HG03342 (cell line): ENCODE results near the gene MSMP.

Source experiments
- ATAC-seq: cut with Tn5 transposase; IDR thresholded peaks from one replicate; pipeline ENCODE4 v1.9.1; 2021; ENCODE audit warnings: mild to moderate bottlenecking, moderate library complexity; ENCODE audit not compliant: unreplicated experiment

The MSMP gene

DNA sequence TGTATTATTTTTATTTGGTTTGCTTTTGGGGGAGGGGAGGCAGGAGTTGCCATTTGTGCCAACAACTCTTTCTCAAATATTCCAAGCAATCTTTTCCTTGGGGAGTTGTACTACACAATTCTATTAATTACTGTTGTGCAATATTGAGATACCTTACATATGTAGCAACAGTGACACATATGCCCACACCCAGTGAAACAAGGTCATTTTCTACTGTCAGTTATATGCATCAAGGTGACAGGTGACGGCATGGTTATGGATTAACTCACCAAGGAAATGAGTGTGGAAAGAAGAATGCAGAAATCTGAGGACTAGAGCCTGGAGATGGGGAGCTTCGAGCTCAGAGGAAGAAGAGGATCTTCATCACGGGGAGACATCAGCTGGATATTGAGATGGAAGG, 17.9 kb upstream of the MSMP start:
- ATAC-seq = no peak

DNA sequence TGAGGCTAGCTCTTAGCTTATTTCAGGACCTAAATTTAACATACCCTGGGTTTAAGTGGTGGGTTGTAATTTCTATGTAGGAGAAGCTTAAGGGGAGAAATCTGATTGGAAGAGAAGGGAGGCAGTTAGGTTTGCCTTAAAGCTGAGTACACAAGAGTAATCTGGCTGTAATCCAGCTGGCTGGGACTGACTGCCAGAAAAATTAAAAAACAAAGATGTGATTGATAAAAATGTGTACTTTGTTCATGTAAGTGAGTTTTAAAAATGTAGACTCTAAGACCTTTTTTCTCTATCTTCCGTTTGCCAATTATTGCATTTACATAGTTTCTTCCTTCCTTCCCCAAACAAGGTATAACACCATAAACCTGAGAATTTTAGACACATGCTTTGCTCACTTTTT, 17.5 kb upstream of the MSMP start:
- no peak for ATAC-seq

DNA sequence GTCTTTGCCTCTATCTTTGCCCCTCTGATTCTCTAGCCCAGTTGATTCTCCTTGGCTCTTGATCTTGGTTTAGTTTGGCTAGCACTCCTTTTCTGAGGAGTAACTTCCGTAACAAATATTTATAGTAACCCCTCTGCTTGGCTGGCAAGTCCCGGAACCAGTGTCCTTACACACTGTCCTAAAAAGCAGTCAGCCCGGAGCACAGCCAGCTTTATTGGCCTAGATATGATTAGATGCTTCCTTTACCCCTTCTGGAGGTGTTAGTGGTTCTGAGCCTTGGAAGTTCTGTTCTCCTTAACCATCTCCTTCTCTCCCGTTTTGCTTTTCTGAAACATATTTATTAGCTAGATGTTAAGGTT, 17.0 kb upstream of the MSMP start:
- ATAC-seq = no peak

DNA sequence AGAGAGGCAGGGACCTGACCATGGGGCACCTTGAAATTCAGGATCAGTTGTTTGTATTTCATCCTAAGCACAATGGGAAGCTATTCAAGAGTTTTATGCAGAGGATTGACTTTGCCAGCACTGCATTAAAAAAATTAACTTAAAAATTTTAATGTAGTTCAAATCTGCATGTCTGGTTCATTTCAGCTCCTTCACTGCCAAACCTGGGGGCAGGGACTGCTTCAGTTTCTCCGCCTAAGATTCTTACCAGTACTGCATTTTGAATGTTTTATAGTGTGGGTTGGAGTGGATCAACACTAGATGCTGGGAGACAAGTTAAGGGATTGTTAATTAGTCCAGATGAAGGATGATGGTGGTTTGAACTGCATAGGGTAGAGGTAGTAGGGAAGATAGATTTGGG, 15.7 kb upstream of the MSMP start:
- no peak for ATAC-seq

DNA sequence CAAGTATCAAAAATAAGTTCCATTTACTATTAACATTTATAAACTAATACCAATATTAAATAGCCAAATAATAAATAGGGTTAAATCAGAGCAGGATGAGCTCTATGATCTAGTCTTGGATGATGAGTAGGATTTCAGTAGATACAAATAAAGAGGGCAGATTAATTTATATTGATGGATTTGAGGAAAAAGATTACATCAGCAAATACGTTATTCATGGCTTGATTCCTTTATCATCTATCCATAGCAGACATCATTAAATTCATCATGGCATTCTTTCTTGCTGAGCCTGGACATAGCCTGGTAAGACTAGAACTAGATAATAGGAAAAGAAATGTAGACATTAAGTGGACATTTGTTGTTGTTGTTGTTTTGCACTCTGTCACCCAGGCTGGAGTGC, 13.4 kb upstream of the MSMP start:
- ATAC-seq = no peak

DNA sequence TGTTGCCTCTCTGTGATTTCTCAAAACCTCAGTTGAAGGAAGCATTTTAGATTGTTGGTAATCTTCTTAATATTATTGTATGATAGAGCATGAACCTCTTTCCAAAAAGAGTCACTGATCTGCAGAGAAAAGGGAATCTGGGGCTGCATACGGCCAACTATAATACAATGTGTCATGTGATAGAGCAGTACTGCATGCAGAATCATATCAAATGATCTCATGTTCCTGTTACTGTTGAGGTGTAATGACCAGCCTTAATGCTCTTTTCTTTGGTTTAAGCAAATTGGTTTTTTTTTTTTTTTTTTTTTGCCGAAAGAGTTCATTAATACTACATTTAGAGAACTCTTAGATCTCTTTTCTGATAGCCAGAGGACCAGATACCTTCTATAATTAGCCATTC, 12.9 kb upstream of the MSMP start:
- no peak for ATAC-seq

DNA sequence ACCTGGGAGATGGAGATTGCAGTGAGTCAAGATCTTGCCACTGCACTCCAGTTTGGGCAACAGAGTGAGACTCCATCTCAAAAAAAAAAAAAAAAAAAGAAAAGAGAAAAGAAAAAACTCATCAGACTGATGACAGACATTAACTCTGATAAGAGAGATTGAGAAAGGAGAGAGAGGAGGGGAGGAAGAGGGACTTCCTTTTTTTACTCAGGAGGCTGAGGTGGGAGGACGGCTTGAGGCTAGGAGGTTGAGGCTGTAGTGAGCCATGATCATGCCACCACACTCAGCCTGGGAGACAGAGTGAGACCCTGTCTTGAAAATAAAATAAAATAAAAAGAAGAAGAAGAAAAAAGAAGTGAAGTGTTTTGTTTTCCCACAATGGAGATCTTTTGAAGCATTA, 9.7 kb upstream of the MSMP start:
- no peak for ATAC-seq

DNA sequence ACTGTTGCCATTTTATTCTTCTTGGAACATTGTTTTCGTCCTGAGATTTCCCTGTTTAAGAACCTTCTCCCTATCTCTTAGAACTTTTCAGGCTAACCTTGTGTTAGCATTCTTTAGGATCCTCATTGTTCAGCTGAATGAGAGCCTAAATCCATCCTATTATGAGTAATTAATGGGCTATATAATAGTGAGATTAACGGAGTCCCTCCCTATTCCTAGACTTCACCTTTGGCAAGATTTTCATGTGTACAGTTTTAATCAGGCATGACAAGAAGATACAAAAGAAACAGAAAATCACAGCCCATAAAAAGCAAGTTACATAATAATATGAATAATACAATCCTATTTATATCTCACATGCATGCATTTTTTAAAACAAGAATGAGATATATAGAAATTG, 9.1 kb upstream of the MSMP start:
- ATAC-seq = no peak

DNA sequence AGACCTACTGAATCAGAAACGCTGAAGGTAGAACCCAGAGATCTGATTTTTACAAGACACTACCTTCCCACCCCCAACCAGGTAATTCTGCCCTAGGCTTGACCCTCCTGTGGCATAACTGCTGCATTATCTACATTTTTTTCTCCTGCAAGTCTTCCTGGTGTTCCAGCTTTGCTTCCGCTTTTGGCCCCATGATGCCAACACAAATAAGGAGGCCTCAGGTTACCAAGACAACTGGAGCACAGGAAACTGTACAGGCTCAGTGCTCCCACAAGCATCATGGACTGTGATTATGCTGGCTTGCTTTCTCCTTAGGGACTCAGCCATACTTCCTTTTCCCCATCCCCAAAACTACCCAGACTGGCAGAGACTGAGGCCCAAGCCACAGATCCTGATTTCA, 6.6 kb upstream of the MSMP start:
- ATAC-seq = no peak

DNA sequence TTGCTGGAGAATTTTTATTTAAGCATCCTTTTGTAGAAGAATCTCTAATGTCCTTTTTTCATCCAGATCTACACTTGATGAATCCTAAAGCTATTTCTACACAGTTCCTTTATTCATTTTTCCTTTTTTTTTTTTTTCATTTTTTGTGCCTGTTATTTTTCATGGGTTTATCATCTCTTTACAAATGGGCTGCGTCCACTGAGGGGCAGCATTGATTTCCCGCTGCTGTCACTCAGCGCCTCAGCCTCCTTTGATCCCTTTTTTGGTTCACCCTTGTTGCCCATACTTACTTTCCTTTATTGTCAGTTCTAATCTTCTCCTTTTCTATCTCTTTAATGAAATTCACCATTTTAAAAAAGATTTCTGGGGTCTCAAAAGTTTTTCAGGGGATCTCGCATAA, 5.7 kb upstream of the MSMP start:
- no peak for ATAC-seq

DNA sequence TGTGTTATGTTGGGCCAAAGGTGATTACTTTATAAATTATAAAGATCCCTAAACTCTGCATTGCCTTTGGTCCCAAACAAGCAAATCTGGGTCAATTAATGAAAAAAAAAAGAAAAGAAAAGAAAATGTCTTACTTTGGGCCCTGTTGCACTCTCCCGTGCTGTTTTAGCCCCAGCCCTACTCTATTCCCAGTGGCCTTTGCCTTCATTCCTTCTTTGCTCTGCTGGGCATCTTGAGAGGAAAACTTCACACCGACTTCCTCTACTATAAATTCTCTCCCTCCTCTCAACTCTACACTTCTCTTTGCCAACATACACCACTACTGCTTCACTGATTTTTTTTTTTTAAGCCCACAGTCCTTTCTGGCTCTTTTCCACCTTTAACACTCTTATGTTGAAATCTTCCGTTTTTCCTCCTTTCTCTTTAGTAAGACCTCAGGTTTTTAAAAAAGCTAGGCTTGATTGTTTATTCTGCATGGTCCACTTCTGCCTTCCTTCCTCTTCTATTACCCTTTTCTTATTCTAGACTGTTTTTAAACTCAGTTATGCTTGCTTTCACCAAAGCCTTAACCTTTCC, 4.5 kb upstream of the MSMP start:
- no peak for ATAC-seq

DNA sequence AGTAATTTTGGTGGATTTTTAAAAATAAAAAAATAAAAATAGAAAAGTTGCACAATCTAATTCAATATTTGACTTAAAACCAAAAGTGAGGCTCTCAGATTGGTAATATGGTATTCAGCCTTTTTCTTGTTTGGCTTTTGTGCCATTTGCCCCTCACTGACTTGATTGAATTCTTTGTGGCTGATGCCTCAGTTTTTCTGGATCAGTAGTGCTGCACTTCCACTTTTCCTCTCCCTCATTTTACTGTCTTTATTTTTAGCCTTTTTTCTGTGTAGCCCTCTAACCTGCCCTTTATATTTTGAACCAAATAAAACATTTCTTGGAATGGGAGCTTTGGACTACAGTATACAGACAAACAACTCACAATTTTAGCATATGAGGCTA, 3.8 kb upstream of the MSMP start:
- no peak for ATAC-seq

DNA sequence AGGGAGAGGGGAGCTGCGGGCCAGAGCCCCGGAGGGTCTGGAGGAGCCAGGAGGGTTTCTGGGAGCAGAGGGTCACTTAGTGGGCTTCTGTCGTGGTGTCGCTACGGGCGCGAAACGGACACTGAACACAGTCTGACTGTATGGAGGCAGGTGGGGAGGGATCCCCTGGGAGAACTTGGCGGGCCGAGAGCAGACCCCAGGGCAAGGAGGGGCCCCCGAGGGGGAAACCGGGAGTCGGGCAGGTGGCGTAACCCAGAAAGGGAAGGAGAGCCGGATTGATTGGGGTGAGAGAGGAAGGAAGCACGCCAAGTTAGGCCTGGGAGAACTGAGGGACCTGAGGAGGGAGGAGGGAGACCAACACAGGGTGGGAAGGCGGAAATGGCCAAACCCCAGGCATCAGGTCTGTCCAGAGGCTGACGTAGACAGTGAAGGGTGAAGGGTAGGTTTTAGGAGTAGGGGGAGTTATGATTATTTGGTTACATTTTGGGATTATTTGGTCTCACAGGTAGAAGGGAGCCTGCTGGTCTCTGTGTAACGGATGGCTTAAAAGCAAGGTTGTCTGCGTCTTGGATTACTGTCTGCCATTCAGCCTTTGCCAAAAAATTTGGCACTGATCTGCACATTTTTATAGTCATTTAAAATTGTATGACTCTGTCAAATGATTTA, 3.3 kb upstream of the MSMP start:
- peak; percentile 40 for ATAC-seq

DNA sequence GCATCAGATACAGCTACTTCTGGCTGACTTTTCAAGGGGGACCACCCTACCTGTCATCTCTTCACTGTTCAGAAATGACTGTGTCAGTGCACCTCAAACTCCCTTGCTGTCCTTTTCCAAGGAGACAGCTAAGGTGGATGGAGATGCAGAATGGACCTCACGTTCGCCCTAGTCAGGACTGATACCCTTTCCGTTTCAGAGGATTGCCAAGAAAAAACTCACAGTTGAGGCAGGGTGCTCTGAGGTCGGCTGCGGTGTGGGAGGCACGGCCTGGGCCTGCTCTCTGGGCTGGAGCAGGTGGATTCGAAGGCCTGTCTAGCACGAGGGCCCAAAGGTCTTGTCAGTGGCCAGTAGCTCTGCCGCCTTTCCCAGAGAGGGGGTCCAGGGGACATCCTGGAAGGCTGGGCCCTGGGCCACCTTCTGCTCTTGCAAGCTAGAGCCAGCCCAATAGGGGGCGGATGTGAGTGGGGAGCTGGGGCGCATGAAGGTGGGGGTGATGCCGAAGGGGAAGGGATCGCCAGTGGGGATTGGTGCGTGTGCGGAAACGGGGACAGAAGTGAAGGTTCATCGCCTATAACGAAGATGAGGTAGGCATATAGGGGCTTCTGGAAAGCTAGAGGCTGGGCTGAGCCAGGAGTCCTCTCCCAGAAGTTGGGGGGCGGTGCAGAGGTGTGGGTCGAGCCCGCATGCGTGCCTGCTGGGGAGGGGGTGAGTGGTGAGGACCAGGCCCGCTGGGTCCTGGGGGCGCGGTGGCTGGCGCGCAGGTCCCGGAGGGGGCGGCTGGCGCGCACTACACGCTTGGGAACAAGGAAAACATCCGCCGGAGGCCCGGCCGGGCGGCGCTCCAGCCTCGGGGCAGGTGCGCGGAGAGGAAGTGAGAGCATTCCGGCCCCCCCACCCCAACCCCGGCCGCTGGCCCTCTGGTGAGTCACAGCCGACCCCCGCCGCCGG, 2.5 kb upstream of the MSMP start:
- peak; percentile 54 for ATAC-seq

DNA sequence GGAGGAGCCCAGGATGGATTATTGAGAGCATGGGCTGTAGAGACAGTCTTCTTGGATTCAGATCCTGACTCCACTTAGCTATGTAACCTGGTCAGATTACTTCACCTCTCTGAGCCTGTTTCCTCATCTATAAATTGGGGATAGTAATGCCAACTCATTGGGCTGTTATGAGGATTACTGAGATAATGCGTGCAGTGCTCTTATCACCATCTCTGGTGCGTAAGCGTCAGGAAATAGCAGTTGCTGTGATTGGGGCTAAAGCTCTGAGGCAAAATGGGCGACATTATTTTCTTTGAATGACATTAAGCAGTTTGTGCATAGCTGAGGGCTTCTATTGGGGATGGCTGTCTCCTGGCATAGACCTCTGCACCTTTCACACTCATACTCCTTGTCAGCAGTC, 995 bp upstream of the MSMP start:
- ATAC-seq = no peak

DNA sequence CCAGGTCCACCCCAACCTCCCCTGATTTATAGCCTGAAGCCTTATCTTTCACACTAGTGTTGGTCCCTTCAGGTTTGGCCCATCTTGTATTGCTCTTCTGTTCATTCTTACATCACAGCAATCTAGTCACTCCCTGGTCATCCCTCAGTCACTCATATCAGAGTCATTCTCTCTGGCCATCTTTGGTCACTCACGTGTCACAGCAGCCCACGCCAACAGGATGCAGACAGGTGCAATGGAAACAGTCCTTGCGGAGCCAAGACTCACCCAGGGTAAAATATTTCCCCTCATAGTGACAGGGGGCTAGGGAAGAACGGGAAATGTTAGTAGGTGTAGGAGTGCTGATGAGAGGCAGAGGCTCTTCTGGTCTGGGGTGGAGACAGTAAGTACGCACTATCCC, 610 bp downstream of the MSMP start:
- ATAC-seq = no peak

DNA sequence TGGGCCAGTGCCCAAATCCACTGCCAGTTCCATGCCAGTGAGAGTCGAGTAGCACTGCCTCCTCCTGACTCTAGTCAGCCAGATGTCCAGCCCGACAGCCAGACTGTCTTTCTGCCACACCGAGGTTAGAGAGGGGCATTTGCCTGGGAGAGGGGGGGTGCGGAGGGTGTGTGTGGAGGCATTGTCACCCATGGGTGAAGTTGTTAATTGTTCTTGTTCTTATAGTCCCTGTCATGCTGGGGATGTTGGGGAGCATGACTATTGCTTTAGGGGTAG, 3.9 kb downstream of the MSMP start:
- no peak for ATAC-seq

DNA sequence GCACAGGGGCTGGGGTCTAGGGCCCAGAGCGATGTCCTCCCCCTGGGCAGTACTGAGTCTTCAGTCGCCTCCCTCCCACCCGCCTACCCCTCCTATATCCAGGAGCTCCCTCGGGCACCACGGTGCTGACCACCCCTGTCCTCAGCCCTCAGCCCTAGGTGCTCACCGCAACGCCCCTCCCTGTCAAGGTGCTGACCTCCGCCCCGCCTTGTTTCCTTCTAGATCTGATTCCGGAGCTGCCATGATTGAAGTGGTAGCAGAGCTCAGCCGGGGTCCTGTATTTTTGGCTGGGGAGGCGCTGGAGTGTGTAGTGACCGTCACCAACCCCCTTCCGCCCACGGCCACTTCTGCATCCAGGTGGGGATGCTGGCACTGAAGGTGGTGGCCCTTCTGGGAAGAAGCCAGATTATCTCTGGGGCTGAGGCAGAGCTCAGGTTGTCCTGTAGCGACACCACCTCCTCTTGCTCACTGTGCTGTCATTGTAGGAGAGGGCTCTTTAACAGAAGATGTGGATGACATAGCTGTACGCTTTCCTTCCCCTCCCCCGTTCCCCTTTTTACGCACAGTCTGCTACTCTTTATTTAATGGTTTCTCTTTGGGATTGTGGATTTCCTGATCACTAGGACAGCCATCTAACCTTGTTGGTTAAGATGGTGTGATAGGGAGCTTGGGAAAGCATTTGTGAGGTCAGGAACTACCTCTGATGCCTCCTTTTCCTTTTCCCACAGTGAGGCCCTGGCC, 4.4 kb downstream of the MSMP start:
- peak; percentile 32 for ATAC-seq

DNA sequence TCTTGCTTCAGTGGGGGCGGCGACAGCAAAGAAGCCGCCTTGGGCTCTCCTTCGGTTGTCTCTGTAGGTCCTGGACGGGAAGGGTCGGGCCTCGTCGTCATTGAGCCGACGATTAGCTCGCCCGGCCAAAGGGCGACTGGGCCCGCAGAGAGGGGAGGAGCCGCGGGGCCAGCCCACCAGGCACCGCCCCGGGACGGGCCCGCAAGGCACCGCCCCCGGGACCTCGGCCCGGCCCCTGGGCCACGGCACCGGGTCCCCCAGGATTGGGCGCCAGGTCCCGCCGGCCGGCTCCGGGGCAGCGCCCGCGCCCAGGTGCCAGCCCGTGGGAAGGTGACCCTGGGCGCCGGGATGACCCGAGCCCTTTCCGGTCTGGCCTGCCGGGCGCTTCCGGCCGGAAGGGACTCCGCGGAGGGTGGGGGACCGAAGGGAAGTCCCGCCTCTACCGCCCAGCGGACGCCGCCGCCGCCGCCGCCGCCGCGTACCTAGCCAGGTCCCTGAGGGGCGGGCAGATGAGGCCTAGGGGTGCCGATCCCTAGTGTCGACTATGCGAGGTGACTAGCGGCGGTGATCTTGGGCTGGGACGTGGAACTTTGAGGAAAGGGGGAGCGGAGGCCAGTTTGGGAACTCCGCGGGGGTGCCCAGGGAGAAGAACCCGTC, 5.1 kb downstream of the MSMP start, which contains the start of the genes GBA2 and RGP1:
Gene GBA2, minus strand, starts transcription at position 371 of the 657 bp plus-strand sequence. CDS start 524 bp downstream, outside the sequence.
Gene RGP1, plus strand, starts transcription at position 430 of the 657 bp plus-strand sequence. CDS start 469 bp downstream, outside the sequence.
- peak; percentile 73 for ATAC-seq

DNA sequence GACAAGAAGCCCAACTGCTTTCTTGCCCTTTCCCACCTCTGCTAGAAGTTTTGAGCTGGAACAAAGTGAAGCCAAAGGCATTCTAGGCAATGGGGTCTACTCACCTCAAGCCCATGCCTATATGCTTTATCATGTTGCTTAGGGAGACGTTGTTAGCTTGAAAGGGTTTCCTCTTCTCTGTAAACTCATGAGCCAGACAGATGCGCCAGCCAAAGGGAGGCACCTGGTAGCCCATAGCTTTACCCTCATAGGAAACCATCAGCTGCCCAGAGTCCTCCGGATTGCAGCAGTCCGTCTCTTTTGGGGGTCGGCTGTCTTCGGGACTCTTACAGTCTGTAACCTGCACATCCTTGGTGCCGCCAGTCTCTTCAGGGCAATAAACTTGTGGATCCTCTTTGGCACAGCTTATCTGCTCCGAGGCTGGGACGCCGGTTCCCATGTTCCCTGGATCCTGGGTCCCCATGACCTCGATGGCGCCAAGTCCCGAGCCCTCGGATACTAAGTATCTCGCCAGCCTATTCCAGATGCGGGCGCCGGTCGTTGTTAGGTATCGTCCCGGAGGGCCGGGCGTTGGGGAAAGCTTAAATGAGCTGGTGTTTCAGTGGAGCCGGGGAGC, 5.7 kb downstream of the MSMP start:
- ATAC-seq = no peak

DNA sequence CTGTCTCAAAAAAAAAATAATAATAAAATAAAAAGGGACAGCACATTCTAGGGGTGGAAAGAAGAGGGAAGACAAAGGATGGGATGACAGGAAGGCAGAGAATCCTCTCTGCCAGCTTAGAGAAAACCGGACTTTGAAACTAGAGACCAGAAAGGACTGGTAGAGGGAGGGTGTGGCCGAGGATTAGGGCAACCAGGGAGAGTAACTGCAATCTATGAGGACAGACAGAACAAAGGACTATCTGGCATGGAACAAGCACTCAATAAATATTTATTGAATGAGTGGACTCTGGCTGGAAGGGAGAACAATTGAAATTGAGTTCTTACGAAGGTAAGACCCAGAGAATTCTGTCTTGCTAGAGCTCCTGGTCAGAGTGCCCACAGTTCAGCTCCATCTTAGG, 7.5 kb downstream of the MSMP start:
- no peak for ATAC-seq
